ENCODE results near the gene BACH2. TPM values are rescaled to one million over a fixed set of nuclear protein-coding genes. Genes with fewer than 3 reads are reported as not detected.

BACH2 gene
- total and polyA plus RNA-seq, 10 of the 15 experiments (the other 5 are each of a cell fraction or from before 2014, with no cell fraction given) = 0.03 to 0.28 (median 0.04) TPM; not detected in 3

DNA sequence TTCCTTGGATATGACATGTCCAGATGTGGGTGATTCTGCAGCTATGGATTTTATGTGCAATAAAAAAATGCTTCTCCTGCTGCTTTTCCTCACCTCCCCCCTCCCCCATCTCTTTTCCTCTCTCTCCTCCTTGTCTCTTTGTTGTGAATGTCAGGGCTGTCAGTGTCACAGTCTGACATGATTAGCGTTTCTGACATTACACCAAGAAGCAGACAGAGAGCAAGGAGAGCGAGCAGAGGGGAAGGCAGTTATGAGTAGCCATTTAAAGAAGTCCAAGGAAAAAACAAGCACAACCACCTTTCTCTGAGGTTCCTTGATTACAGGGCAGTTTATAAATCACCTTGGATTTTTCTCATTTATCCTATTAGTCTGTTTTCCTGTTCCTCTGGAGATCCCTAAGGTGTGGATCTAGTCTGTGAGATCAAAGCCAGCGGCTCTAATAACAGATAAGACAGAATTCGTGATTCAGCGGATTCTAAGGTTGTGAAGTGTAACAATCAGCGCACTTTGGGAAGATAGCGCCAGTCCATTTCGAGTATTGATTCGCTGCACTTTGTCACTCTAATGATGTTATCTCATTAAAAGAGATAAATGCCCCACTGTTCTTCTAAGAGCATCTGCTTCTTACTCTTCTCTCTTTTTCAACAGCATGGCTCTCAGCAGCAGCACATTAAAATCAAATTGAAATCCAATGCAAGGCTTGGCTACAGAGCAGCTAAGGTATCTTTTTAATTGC lies 101.4 kb downstream of the BACH2 start:
- in situ Hi-C loops (cut with MboI) (no loop called here), intact Hi-C loops (cut with micrococcal nuclease; ENCODE audit: unreplicated experiment) (no loop called here)
- POLR2A ChIA-PET = no interaction called here
- H3K4me1 ChIP-seq (ENCODE audit: control insufficient read depth, insufficient read depth, low read length) = no peaks in the 10 kb centered on the region
- SMC1A ChIA-PET (ENCODE audit: uncharacterized antibody, unreplicated experiment) = interaction anchor here (0.7 to 0.9 kb wide), 2 partner anchors 11 to 83 kb away, joined by 3 to 4 read pairs; no protein-coding TSS in a partner anchor
- H2AFZ ChIP-seq (ENCODE audit: control insufficient read depth, low read depth, low read length) = no peak overlapping the region
- DNase-seq (ENCODE audit: low read depth, low spot score) (no peak), ATAC-seq (no peak), FAIRE-seq (no peak)
- peaks cover 0 to 2% of the 10 kb centered on the region in 2 experiments; a peak in 1 of 4 replicates for H3K27me3 ChIP-seq (replicated peaks in 1 of 2; ENCODE audit: control insufficient read depth in 2 of 2, insufficient read depth in 2 of 2, low read length in 1 of 2)
- no peaks in the 10 kb centered on the region; the same call in 2 of the 3 replicates for H3K9me3 ChIP-seq (replicated peaks; ENCODE audit: control insufficient read depth, insufficient read depth, low read length)
- CTCF ChIA-PET = no interaction called here
- 33% methylated on average over 9 of the region's 9 CpGs for WGBS (ENCODE audit: insufficient coverage, insufficient replicate concordance, low lambda C conversion rate, missing lambda C conversion rate)
- no peak overlapping the region for H3K9ac ChIP-seq (ENCODE audit: control insufficient read depth, insufficient read depth, low read length)
- no peak overlapping the region for H3K27ac ChIP-seq (ENCODE audit: control insufficient read depth, insufficient read depth)
- no peaks in the 10 kb centered on the region for H3K79me2 ChIP-seq (ENCODE audit: control insufficient read depth, insufficient read depth, low read length)
- no peak for TF ChIP-seq RBBP5 (conservative IDR thresholded peaks at IDR 0.05)
- no peak for TF ChIP-seq NFYB (IDR thresholded peaks at IDR 0.05; ENCODE audit: insufficient read depth, low read depth, low read length)
- TF ChIP-seq CEBPB (IDR thresholded peaks at IDR 0.05; ENCODE audit: borderline replicate concordance in 1 of 2, low read depth in 2 of 2, low read length in 2 of 2) = no peak
- TF ChIP-seq, protein P1, sequence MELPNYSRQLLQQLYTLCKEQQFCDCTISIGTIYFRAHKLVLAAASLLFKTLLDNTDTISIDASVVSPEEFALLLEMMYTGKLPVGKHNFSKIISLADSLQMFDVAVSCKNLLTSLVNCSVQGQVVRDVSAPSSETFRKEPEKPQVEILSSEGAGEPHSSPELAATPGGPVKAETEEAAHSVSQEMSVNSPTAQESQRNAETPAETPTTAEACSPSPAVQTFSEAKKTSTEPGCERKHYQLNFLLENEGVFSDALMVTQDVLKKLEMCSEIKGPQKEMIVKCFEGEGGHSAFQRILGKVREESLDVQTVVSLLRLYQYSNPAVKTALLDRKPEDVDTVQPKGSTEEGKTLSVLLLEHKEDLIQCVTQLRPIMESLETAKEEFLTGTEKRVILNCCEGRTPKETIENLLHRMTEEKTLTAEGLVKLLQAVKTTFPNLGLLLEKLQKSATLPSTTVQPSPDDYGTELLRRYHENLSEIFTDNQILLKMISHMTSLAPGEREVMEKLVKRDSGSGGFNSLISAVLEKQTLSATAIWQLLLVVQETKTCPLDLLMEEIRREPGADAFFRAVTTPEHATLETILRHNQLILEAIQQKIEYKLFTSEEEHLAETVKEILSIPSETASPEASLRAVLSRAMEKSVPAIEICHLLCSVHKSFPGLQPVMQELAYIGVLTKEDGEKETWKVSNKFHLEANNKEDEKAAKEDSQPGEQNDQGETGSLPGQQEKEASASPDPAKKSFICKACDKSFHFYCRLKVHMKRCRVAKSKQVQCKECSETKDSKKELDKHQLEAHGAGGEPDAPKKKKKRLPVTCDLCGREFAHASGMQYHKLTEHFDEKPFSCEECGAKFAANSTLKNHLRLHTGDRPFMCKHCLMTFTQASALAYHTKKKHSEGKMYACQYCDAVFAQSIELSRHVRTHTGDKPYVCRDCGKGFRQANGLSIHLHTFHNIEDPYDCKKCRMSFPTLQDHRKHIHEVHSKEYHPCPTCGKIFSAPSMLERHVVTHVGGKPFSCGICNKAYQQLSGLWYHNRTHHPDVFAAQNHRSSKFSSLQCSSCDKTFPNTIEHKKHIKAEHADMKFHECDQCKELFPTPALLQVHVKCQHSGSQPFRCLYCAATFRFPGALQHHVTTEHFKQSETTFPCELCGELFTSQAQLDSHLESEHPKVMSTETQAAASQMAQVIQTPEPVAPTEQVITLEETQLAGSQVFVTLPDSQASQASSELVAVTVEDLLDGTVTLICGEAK (IDR thresholded peaks at IDR 0.05; ENCODE audit: borderline replicate concordance) = no peak
- H4K20me1 ChIP-seq (ENCODE audit: control insufficient read depth, insufficient read depth) = no peaks in the 10 kb centered on the region
- RAD21 ChIA-PET (ENCODE audit: unreplicated experiment) = no interaction called here
- H3K4me2 ChIP-seq (ENCODE audit: control insufficient read depth, insufficient read depth) = no peak overlapping the region
- no peak overlapping the region for H3K4me3 ChIP-seq
- BruUV-seq (replicated peaks) = no TSS peak
- no peaks in the 10 kb centered on the region for H3K36me3 ChIP-seq (ENCODE audit: control insufficient read depth in 2 of 2, insufficient read depth in 2 of 2, low read length in 1 of 2)
